Activated CD4-positive, CD25-positive, alpha-beta regulatory T cell treated with anti-CD3 and anti-CD28 coated beads, Interleukin-2, amount 50 U/mL, for 24 hours (primary cell): ENCODE results near the gene ARID1A.
"Not testable (repeated sequence)": the region's sequence is repeated elsewhere in the genome, so short reads cannot be mapped to it uniquely, and the experiment has no call there.

Source experiments
- ATAC-seq, 2 donors: fragments of 150-1000 bp; cut with Tn5 transposase; one replicate each; pipeline ENCODE4 v1.10.0; 2021; ENCODE audit warnings: mild to moderate bottlenecking in 1 of 2, moderate library complexity in 1 of 2

The ARID1A gene

DNA sequence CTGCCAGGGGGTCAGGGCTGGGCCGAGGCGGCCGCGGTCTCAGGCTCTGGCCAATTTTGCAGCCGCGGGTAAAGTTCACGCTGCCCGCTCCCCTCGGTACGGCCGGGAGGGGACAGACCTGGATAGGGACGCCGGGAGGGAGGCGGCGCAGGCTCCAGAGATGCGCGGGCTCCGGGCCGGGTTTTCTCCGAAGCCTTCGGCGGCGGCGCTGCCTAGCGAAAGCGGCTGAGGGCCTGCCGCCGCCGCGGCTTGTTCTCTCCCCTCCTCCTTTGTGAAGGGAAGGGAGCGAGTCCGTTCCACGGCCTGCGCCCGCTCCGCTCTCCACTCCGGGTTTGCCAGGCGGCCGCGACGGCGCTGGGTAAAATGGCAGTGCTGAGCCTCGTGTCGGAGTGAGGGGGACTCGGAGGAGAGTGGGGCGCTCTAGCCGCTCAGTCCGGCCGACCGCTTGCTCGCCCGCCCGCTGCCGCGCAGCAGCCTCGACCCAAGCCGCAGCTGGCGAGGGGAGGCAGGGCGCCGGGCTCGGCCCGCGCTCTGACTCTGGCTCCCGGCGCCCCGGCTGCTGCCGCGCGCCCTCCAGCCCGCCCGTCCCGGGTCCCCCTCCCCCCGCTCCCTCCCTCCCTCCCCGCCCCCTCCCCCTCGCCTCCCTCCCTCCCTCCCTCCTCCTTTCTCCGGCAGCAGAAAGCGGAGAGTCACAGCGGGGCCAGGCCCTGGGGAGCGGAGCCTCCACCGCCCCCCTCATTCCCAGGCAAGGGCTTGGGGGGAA is at the start of gene ARID1A:
TSS of gene ARID1A (plus strand) at position 660 of the 763 bp plus-strand sequence. CDS start 389 bp downstream, outside the sequence.
- ATAC-seq: peak; percentile 61 to 62

- no peak for ATAC-seq
Observed at GRCh38 chr1:26664802-26665201, 31.0 kb upstream of the ARID1A start.

GRCh38 chr1:26666855-26667254 is 29.0 kb upstream of the ARID1A start:
- ATAC-seq: peak; percentile 70 to 93

DNA sequence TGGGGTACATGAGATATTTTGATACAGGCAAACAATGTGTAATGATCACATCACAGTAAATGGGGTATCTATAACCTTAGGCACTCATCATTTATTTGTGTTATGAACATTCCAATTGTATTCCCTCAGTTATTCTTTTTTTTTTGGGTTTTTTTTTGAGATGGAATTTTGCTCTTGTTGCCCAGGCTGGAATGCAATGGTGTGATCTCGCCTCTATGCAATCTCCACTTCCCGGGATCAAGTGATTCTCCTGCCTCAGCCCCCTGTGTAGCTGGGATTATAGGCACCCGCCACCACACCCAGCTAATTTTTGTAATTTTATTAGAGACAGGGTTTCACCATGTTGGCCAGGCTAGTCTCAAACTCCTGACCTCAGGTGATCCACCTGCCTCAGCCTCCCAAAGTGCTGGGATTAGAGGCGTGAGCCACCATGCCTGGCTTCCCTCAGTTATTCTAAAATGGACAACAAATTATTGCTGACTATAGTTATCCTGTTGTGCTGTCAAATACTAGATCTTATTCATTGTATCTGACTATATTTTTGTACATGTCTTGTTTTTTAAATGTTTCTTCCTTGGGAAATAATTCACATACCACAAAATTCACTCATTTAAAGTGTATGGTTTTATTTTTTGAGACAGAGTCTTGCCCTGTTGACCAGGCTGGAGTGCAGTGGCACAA is 27.6 kb upstream of the ARID1A start:
- not testable (repeated sequence) for ATAC-seq

DNA sequence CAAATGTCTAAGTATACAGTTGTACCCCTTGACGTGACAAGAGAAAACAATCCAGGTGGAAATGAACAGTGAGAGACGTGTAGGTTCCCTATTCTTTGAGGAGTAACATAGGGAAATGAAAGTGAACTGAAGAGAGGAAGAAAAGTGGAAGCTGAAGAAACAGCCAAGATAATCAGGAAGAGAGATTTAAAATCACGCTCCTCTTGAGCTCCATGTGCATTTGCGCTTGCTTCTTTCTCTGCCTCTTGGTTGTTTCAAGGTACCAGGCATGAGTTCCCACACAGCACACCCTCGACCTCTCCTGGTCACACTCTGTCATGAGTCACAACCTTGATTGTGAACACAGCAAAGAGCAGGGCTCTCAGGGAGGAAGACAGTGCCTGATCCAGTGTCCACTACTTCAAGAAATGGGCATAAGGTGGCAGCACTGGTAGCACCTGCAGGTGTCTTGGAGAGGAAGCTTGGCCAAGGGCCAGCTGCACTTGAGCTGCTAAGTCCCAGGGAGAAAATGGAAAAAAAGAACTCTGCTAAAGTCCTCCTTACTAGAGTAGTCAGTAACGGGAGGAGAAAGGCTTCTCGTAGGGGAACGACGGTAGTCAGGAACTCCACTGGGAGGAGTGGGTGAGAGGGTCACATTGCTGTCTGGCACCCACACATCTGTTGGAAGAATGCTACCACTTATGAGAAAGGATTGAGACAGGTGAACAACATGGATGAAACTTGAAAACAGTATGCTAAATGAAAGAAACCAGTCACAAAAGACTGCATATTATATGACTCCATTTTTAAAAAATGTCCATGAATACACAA is 18.3 kb upstream of the ARID1A start:
- ATAC-seq: peak; percentile 86 to 96

- no peak for ATAC-seq
Observed at GRCh38 chr1:26684763-26685508, 10.9 kb upstream of the ARID1A start.

DNA sequence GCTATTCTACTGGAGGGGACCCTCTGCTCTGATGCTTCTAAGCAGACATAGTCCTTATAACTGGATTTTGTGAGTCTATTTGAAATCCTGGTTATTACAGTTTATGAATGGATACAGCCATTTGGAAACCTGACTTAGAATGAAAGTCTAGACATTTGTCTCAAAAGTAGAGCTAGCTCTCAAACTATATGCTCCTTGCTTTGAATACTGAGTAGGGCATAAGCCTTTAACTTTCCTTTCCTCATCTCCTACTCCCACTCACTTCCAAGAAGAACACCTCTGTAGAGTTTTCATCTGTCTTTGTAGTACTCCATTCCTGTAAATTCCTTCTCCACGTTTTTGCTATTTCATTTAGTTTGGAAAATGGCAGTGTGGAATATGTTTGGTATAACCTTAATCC is 9.0 kb upstream of the ARID1A start:
- ATAC-seq: no peak

DNA sequence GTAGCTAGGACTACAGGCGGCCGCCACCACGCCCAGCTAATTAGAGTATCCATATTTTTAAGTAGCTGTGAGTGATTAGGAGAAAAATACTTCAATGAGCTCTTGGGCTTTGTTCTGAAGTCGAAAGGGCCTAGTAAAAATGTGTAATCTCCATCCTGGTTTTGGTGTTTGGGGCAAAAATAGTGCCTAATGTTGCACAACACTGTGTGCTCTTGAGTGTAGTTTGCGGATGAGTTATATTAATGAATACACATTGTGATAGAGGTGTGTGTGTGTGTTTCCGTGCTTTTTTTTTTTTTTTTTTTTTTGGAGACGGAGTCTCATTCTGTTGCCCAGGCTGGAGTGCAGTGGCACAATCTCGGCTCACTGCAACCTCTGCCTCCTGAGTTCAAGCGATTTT is 6.3 kb upstream of the ARID1A start:
- no peak for ATAC-seq

DNA sequence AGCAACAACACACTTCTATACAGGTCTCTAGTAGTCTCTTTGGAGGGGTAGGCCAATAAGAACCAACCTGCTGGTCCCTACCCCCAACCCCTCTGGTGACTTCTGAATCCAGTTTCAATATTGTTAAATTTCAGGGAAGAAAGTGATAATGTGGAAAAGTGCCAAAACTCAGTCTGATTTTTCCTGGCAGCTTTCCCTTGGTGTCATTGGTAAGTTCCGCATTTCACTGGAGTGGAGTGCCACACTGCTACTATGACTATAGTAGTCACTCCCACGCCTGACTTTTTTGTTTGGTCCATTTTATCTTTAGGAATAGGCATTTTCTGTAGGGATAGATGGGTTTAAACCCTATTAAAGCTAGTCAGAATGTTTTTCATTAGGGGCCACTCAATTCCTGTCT is 5.7 kb upstream of the ARID1A start:
- no peak for ATAC-seq

GRCh38 chr1:26690576-26691031 is 5.2 kb upstream of the ARID1A start:
- ATAC-seq: no peak

GRCh38 chr1:26692211-26692792 is 3.5 kb upstream of the ARID1A start:
- peak; percentile 32 to 33 for ATAC-seq

DNA sequence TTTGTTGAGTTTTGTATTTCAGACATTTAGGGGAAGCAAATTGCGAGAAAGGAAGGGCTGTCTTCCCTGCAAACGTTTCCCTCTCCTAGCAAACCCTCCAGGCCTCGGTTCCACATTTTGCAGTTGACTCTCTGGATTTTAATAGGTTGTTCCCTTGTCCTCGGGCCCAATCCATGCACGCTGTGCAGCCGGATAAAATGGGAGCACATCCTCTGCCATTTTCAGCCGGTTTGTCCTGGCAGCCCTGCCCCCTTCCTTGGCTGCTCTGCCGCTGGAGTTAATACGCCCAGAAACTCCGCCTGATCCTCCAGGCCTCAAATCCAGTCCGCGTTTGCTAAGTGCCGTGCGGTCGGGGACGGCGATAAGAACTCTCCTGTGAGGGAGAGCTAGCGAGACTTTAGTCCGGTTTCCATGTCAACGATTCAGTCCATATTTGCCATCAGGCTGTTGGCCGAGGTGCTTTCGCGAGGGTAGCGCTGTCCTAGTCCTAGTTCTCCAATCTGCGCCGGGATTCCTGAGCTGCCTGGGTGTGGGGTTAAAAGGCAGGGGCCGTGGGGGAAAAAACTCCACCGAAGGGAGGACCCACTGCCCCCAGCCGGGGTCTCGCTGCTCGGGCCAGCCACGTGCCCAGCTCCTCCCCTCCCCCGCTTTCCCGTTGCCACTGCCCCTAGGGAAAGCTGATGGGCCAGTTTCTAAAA is 2.9 kb upstream of the ARID1A start:
- ATAC-seq: peak; percentile 44 to 49

DNA sequence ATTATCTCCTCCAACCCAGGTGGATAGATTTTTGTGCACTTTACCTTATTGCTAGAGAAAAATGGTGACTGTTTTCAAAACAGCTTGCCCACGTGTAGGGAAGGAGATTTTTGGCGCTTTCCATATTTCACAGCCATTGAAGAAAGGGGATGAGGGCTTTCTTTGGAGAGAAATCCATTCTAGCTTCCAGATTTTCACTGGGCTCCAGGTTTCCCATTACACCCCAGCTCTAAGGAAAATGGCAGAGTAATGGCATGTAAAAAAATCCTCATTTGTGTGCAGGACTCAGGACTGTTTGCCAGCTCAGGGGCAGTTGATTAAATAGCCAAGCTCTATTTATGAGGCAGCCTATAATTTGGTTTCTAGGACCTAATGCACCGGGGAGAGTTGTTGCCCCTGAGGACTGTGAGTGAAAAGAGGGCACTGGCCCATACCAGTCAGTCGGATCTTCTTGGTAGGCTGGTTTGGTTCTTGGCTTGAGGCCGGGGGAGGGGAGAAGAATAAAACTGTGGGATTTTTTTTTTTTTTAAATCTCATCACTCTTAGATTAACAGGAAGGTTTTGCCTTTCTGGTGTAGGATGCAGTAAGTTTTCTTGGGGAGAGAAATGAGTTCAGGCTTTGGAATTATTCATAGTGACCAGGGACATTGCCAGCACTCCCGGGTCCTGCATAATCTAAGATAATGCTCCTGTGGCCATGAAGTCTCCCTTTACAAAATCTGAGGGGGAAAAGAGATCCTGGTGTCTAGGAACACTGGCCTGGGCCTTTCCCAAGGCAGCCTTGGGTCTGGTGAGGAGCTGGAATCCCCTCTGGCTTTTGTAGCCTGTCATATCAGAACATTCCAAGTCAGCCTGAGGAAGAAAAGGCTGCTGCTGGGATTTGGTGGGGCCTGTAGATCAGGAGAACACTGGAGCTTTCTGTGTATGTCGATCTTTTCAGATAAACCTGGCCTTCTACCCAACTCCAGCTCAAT is 1.9 kb upstream of the ARID1A start:
- no peak for ATAC-seq

DNA sequence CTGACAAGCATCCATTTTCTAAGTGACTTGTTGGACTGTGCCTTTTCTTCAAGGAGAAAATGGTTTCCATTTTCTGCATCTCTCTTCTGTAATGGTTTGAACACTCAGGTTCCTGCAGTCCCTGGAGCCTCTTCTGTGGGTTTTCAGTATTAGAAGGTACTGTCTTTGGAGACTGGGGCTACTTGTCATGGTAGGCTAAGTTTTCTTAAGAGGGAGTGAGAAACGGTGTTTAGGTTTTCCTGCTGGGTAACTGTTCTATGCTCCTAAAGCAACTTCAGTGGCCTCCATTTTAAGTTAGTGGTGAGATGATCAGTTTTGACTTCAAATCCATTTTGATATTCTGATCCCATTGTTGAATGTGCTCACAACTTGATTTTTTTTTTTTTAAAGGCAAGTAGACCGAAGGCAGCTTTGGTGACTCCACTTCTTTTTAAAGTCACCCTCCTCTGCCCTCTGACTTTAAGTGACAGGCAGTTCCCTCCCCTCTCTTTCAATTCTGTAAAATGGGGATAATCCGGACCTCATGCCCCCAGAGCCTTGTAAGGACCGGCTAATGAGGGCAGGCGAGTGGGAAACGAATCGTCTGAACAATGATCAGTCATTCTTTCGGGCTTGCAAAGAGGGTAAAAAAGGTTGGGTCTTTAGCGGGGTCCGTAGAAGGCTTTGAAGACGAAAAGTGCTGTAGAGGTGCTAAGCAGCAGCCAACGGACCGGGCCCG is 1.0 kb upstream of the ARID1A start:
- ATAC-seq: no peak

- ATAC-seq: no peak
Observed at GRCh38 chr1:26696119-26696653, 371 bp downstream of the ARID1A start.

DNA sequence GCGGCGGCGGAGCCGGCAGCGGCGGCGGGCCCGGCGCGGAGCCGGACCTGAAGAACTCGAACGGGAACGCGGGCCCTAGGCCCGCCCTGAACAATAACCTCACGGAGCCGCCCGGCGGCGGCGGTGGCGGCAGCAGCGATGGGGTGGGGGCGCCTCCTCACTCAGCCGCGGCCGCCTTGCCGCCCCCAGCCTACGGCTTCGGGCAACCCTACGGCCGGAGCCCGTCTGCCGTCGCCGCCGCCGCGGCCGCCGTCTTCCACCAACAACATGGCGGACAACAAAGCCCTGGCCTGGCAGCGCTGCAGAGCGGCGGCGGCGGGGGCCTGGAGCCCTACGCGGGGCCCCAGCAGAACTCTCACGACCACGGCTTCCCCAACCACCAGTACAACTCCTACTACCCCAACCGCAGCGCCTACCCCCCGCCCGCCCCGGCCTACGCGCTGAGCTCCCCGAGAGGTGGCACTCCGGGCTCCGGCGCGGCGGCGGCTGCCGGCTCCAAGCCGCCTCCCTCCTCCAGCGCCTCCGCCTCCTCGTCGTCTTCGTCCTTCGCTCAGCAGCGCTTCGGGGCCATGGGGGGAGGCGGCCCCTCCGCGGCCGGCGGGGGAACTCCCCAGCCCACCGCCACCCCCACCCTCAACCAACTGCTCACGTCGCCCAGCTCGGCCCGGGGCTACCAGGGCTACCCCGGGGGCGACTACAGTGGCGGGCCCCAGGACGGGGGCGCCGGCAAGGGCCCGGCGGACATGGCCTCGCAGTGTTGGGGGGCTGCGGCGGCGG is 1.0 kb downstream of the ARID1A start:
- ATAC-seq: peak; percentile 6 to 12

- ATAC-seq: no peak
Observed at GRCh38 chr1:26697431-26697977, 1.7 kb downstream of the ARID1A start.
